ENCODE results near the gene MGLL. TPM values are rescaled to one million over a fixed set of nuclear protein-coding genes. Genes with fewer than 3 reads are reported as not detected.
A peak's percentile ranks its signal among the peaks of the same experiment; 100 is the strongest.

The MGLL gene
- total RNA-seq, 1 experiment from 2014 or later: 12.6 TPM

GRCh38 chr3:127801731-127802313 lies 20.5 kb downstream of the MGLL start:
- Mint-ChIP-seq H3K36me3 (ENCODE audit: insufficient read depth, unreplicated experiment) (no peaks in the 10 kb centered on the region), H3K9me3 (ENCODE audit: unreplicated experiment) (no peaks in the 10 kb centered on the region), H3K27me3 (ENCODE audit: insufficient read depth, unreplicated experiment) (no peaks in the 10 kb centered on the region), H3K27ac (ENCODE audit: low read depth, unreplicated experiment) (no peak overlapping the region), H3K4me1 (ENCODE audit: insufficient read depth, unreplicated experiment) (peaks cover 42% of the 10 kb centered on the region), H3K4me3 (ENCODE audit: unreplicated experiment) (no peak overlapping the region)
- intact Hi-C loops (cut with micrococcal nuclease): loop anchor here (5.0 kb wide), 1 partner anchor 35 kb away; no protein-coding TSS in a partner anchor
- DNase-seq (ENCODE audit: unreplicated experiment): no peak
- CTCF ChIA-PET: interaction anchor here (0.7 to 1.0 kb wide), 2 partner anchors 13 to 111 kb away, joined by 3 to 4 read pairs; no protein-coding TSS in a partner anchor
- POLR2A ChIA-PET: no interaction called here
- BruUV-seq (replicated peaks): no TSS peak
- TF ChIP-seq CTCF (IDR thresholded peaks at IDR 0.05; ENCODE audit: unreplicated experiment): no peak

DNA sequence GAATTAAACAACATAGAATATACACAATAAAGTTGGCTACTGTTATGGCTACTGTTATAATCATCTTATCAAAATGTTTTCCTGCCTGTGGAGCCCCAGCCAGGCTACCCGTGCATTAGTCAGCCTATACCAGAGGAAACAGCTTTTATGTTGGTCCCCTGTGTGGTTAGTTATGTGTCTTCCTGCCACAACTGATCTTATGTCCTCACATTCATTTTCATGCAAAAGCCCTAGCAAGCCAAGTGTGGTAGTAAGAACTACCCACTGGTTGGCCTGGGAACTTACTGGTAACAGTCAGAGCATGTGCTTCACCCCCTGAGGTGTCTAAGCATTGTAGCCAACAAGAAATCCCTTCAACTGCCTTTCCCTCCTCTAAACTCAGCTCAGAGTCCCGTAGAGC lies 21.8 kb downstream of the MGLL start:
- no peaks in the 10 kb centered on the region for H3K36me3 Mint-ChIP-seq (ENCODE audit: insufficient read depth, unreplicated experiment)
- no peak overlapping the region for H3K4me3 Mint-ChIP-seq (ENCODE audit: unreplicated experiment)
- BruUV-seq (replicated peaks): no TSS peak
- no peaks in the 10 kb centered on the region for H3K9me3 Mint-ChIP-seq (ENCODE audit: unreplicated experiment)
- CTCF ChIA-PET: no interaction called here
- H3K27me3 Mint-ChIP-seq (ENCODE audit: insufficient read depth, unreplicated experiment): no peaks in the 10 kb centered on the region
- H3K27ac Mint-ChIP-seq (ENCODE audit: low read depth, unreplicated experiment): no peak overlapping the region
- POLR2A ChIA-PET: interaction anchor here (1.6 kb wide), 1 partner anchor 33 kb away, joined by 6 read pairs; no protein-coding TSS in a partner anchor
- TF ChIP-seq CTCF (IDR thresholded peaks at IDR 0.05; ENCODE audit: unreplicated experiment): no peak
- no peak for DNase-seq (ENCODE audit: unreplicated experiment)
- H3K4me1 Mint-ChIP-seq (ENCODE audit: insufficient read depth, unreplicated experiment): peaks cover 42% of the 10 kb centered on the region
- intact Hi-C loops (cut with micrococcal nuclease): loop anchor here (5.0 kb wide), 1 partner anchor 33 kb away; no protein-coding TSS in a partner anchor

- DNase-seq (ENCODE audit: unreplicated experiment): peak; percentile 65
- intact Hi-C loops (cut with micrococcal nuclease): loop anchor here (5.0 kb wide), 1 partner anchor 32 kb away; no protein-coding TSS in a partner anchor
- H3K27me3 Mint-ChIP-seq (ENCODE audit: insufficient read depth, unreplicated experiment): no peaks in the 10 kb centered on the region
- H3K9me3 Mint-ChIP-seq (ENCODE audit: unreplicated experiment): no peaks in the 10 kb centered on the region
- TF ChIP-seq CTCF (IDR thresholded peaks at IDR 0.05; ENCODE audit: unreplicated experiment): no peak
- H3K36me3 Mint-ChIP-seq (ENCODE audit: insufficient read depth, unreplicated experiment): no peaks in the 10 kb centered on the region
- peak overlapping the region; percentile 37 for H3K27ac Mint-ChIP-seq (ENCODE audit: low read depth, unreplicated experiment)
- peaks cover 42% of the 10 kb centered on the region for H3K4me1 Mint-ChIP-seq (ENCODE audit: insufficient read depth, unreplicated experiment)
- no TSS peak for BruUV-seq (replicated peaks)
- ChIA-PET POLR2A (interaction anchor here (1.6 kb wide), 1 partner anchor 32 kb away, joined by 6 read pairs; no protein-coding TSS in a partner anchor), CTCF (no interaction called here)
- no peak overlapping the region for H3K4me3 Mint-ChIP-seq (ENCODE audit: unreplicated experiment)
Measured at GRCh38 chr3:127799476-127800222, 22.7 kb downstream of the MGLL start.

DNA sequence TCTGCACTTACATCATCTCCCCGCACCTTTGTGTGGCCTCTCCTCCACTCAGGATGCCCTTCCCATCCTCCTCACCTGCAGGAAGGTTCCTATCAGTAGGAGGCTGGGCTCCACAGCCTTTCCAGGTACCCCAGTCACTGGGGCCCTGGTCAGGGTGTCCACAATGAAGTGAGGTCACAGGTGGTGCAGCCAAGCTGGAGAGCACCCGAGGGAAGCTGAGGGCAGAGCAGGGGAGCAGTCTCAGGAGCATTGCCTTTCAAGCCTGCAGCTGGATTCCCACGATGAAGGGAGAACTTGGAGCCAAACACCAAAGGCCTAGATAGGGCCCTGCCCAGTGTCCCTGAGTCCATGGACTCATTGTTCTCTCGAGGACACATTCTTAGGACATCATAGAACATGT lies 23.6 kb downstream of the MGLL start:
- H3K27ac Mint-ChIP-seq (ENCODE audit: low read depth, unreplicated experiment): no peak overlapping the region
- TF ChIP-seq CTCF (IDR thresholded peaks at IDR 0.05; ENCODE audit: unreplicated experiment): no peak
- BruUV-seq (replicated peaks): no TSS peak
- no peaks in the 10 kb centered on the region for H3K36me3 Mint-ChIP-seq (ENCODE audit: insufficient read depth, unreplicated experiment)
- no peak for DNase-seq (ENCODE audit: unreplicated experiment)
- H3K4me1 Mint-ChIP-seq (ENCODE audit: insufficient read depth, unreplicated experiment): peaks cover 34% of the 10 kb centered on the region
- H3K27me3 Mint-ChIP-seq (ENCODE audit: insufficient read depth, unreplicated experiment): no peaks in the 10 kb centered on the region
- intact Hi-C loops (cut with micrococcal nuclease): no loop called here
- no peak overlapping the region for H3K4me3 Mint-ChIP-seq (ENCODE audit: unreplicated experiment)
- ChIA-PET POLR2A (no interaction called here), CTCF (no interaction called here)
- H3K9me3 Mint-ChIP-seq (ENCODE audit: unreplicated experiment): no peaks in the 10 kb centered on the region

All from MCF 10A (cell line).